T follicular helper cell (primary cell): ENCODE measurements around the gene PDE7B.
"Not testable (repeated sequence)": the region's sequence is repeated elsewhere in the genome, so short reads cannot be mapped to it uniquely, and the experiment has no call there.

Experiments
- DNase-seq: peaks from one replicate; pipeline ENCODE4 v3.0.0-alpha.2; 2020; ENCODE audit warnings: low read depth

PDE7B gene

DNA sequence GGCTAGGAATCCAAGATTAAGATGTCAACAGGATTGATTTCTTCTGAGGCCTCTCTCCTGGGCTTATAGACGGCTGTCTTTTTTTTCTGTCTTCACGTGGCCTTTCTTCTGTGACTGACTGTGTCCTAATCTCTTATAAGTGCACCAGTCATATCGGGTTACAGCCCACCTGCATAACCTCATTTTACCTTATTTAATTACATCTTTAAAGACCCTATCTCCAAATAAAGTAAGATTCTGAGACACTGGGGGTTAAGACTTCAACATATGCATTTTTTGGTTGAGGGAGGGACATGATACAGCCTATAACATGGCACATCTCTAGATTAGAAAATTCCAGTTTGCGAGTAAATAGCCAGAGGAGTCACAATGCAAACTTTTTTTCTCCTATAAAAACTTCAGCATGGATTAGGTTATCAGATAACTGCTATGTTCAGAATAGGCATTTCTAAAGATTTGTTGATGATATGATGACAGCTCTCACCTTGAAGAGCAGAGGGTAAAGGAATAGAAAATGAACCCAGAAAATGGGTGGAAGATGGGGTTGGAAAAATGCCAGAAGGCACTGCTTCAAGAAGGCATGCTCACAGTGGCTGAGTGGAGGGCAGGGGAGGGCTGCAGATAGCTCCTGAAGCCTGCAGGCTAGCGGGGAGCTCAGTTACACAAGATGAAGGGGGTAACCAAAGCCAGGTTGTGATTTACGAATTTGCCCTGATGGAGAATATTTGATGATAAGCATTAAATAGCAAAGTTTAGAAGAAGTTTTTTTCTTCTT is 8.7 kb upstream of the PDE7B start:
- no peak for DNase-seq

DNA sequence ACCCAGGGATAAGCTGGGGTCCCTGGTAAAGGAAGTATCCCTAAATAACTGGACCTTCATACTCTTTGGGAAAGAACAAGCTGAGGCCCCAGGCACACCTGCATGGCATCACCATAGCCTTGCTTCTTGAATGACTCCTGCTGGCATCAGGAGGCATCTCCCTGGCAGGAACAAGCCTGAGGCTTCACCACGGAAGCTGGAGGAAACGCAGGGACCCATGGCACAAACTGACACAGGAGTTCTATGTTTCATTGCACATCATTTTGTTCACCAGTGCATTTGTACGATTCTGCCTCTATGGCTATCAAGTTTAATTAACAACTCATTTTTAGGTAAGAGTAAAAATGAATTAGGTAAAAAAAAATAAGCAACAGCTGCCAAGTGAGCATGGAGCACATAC is 619 bp upstream of the PDE7B start:
- DNase-seq, result no peak

DNA sequence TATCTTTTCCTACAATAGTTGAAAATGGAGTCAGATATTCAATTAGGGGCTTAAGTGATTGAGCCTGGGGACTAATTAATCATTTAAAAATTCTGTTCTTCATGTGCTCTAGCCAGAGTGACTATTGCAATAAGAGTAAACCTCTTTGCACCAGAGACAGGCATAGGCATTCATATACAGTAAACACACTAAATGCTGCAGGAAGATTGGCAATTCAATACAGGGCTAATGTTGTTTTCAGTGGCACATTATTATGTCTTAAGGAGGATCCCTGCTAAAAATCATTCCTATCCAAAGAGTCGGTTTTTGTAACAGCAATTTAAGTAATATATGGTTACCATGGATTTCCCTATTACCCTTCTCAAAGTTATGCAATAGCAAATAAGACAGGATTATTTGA is 1.2 kb downstream of the PDE7B start:
- DNase-seq, result no peak

GRCh38 chr6:135853227-135853626 is 1.7 kb downstream of the PDE7B start:
- DNase-seq, result no peak

GRCh38 chr6:135853986-135854385 is 2.5 kb downstream of the PDE7B start:
- no peak for DNase-seq

- DNase-seq, result no peak
Observed at GRCh38 chr6:135854799-135855198, 3.3 kb downstream of the PDE7B start.

DNA sequence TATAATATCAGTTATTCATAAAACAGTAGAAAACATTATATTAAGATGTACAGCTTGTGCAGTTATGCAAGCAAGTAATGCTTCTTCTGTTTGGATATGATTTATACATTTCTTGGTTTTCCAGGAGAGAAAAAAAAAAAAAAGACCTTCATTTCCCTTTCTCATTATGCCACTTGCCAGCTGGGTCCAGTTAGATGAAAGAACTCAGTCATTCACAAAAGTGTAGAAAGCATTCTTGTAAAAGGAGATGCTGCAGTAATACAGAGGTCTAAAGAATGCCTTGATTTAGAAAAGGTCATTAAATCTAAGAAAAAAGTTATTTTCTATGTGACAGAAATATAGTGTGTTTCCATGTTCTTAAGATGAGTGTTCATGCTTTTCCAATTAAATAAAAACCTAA is 7.4 kb downstream of the PDE7B start:
- no peak for DNase-seq

DNA sequence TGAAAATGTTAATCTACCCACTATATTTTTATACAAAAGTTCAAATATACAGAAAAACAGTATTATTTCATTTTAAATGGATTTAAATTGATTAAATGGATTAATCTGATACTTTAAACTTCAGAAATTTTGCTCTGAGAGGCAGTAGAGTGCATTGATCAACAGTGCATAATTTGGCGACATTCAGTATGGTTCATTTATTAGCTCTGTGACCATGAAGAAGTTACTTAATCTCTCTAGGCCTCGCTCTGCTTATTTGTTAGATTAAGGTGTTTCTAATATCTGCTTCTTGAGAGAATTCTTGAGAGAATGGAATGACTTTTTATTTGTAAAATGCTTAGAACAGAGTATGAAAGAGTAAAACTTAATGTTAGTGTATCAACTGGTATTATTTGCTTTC is 8.9 kb downstream of the PDE7B start:
- no peak for DNase-seq

DNA sequence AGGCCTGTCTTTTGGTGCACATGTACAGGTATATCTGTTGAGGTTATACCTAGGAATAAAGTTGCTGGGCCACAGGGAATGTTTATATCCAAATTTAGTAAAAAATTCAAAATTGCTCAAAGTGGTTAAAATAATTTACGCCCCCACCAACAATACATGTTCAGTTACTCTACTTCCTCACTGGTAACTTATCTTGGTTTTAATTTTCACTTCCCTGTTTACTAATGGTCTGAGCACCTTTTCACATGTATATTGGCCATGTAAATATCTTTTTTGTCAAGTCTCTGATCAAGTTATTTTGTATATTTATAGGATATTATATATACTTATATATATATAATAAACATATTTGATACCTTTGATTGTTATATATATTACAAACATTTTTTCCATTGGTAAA is 9.7 kb downstream of the PDE7B start:
- DNase-seq, result no peak

GRCh38 chr6:135864929-135865328 is 13.4 kb downstream of the PDE7B start:
- DNase-seq, result not testable (repeated sequence)

GRCh38 chr6:135866445-135867123 is 15.1 kb downstream of the PDE7B start:
- DNase-seq, result no peak

DNA sequence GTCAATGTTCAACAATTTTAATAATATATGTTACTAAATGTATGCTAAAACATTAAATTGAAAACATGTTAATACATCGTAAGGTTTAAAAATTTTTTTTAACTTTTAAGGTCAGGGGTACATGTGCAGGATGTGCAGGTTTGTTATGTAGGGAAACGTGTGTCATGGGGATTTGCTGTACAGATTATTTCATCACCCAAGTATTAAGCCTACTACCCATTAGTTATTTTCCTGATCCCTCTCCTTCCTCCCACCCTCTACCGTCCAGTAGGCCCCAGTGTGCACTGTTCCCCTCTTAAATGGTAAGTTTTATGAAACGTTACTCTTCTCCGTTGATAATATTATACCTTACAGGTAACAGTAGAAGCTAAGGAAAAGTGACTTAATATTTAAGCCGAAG is 15.8 kb downstream of the PDE7B start:
- no peak for DNase-seq

GRCh38 chr6:135869857-135870256 is 18.4 kb downstream of the PDE7B start:
- no peak for DNase-seq

DNA sequence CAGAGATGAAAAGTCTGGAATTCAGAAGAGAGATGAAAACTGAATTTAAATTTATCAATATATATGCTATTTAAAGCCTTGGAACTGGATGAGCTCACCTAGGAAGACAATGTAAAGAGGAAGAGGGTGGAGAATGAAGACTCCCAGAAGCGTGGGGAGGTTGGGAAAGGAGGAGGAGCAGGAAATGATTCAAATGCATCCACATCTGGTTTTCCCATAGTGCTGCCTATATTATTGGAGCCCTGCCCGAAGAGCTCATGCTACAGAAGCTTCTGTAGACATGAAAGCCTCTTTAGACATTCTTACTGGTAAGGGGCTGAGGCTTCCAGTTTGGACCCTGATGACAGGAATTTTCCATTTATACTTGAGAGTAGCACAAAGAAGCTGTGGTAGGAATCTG is 19.2 kb downstream of the PDE7B start:
- DNase-seq, result no peak

- DNase-seq, result no peak
Observed at GRCh38 chr6:135871296-135871695, 19.8 kb downstream of the PDE7B start.

- no peak for DNase-seq
Observed at GRCh38 chr6:135871878-135872277, 20.4 kb downstream of the PDE7B start.

DNA sequence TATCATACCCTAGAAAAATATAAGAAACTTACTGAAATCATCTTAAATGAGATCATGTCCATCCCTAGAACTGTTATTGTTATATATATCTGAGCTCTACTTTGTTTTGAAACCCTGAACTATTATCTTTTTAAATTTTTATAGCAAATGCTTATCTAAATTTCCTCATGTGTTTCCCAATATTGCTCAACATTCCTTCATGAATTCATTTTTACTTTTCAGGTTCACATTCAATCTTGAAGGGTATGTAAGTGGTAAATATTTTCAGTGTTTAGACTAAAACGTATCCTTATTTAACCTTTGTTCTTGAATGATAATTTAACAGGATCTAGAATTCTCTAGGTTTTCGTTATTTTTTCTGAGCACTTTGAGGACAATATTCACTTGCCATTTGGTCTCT is 23.9 kb downstream of the PDE7B start:
- no peak for DNase-seq

- no peak for DNase-seq
Observed at GRCh38 chr6:135876058-135876457, 24.6 kb downstream of the PDE7B start.

- no peak for DNase-seq
Observed at GRCh38 chr6:135877666-135878065, 26.2 kb downstream of the PDE7B start.

- peak; percentile 33 for DNase-seq
Observed at GRCh38 chr6:135880066-135880972, 28.8 kb downstream of the PDE7B start.

DNA sequence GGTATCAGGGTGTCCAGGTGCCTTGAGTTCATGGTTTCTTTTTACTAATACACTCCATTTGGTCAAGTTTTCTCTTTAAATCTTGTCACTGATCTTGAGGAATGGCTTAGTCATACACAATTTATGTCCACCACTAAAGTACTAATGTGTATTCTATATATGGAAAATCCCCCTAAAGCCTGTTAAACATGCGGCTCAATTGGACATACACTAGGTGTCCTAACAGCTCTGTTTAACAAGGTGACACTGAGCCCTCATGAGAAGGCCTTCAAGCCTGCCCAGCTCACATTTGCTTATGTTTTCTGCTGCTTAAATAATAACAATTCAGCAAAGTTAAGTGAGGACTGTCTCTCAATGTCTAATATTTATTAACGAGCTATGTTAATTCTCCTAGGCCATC is 31.5 kb downstream of the PDE7B start:
- DNase-seq, result no peak

DNA sequence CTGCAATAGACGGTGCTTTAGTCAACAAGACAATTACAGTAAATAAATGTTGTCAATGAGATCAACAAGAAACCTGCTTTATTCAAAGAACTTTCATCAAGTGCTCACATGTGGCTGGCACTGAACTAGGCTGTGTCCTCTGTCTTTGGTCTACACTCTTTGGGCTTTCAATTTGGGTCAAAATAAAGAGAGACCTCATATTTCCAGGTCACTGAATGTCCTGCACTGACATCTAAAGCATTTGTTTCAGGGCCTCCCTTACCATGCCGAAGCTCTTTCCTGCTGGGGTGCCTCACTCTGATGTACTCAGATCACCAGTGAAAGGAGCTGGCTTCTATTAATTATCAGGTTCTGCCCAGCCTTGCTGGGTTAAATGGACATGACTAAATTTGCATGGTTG is 32.0 kb downstream of the PDE7B start:
- DNase-seq, result no peak

GRCh38 chr6:135884136-135884535 is 32.6 kb downstream of the PDE7B start:
- DNase-seq, result no peak
